HG02938 (cell line): Measurements from ENCODE around the gene IP6K2.

Source experiments
- ATAC-seq: cut with Tn5 transposase; IDR thresholded peaks from one replicate; pipeline ENCODE4 v1.9.1; 2021; ENCODE audit warnings: mild to moderate bottlenecking, moderate library complexity; ENCODE audit not compliant: unreplicated experiment

The IP6K2 gene

DNA sequence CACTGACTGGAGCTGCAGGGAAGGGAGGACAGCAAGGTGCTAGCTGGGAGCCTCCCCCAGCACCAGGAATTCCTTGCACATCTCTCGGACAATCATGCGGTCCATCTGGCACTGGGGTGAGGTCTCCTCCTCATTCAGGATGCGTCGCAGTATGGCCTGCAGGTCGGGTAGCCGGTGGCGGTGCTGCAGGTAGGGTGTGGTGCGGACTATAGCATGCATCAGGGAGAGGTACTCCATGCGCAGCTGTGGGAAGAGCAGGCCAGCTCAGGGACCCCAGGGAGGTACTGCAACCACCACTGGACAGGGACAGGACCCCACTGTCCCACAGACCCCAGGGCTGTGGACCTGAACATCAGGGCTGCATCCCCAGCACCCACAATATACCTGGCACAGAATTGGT, 42.5 kb downstream of the IP6K2 start:
- ATAC-seq = no peak

DNA sequence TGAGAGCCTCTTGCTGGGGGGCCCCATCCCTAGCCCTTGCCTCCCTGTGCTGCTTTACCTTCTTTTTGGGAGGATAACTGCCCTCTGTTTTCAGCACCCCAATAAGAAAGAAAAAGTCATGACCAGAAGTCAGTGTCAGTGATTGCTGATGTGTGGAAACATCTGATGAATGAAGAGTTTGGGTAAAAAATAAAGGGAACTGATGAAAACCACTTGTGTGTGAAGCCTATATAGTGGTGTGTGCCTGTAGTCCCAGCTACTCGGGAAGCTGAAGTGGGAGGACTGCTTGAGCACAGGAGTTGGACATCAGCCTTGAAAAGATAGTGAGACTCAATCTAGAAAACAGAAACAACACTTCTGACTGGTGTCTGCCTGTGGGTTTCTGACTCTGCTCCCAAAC, 44.5 kb downstream of the IP6K2 start:
- ATAC-seq = no peak

- ATAC-seq = no peak
Observed at GRCh38 chr3:48664929-48665328, 52.1 kb downstream of the IP6K2 start.

GRCh38 chr3:48664313-48664644, 52.7 kb downstream of the IP6K2 start:
- ATAC-seq = no peak

- peak; percentile 89 for ATAC-seq
Observed at GRCh38 chr3:48663489-48664312, 53.3 kb downstream of the IP6K2 start.

GRCh38 chr3:48662753-48663488, 54.1 kb downstream of the IP6K2 start, which contains the start of gene CELSR3:
Gene CELSR3 (minus strand): TSS chr3:48662886. CDS start chr3:48662634, 252 bp downstream.
- ATAC-seq = no peak

- ATAC-seq = no peak
Observed at GRCh38 chr3:48662145-48662752, 54.8 kb downstream of the IP6K2 start.

- ATAC-seq = no peak
Observed at GRCh38 chr3:48661501-48662144, 55.4 kb downstream of the IP6K2 start.

GRCh38 chr3:48660800-48661400, 56.1 kb downstream of the IP6K2 start:
- ATAC-seq = no peak

DNA sequence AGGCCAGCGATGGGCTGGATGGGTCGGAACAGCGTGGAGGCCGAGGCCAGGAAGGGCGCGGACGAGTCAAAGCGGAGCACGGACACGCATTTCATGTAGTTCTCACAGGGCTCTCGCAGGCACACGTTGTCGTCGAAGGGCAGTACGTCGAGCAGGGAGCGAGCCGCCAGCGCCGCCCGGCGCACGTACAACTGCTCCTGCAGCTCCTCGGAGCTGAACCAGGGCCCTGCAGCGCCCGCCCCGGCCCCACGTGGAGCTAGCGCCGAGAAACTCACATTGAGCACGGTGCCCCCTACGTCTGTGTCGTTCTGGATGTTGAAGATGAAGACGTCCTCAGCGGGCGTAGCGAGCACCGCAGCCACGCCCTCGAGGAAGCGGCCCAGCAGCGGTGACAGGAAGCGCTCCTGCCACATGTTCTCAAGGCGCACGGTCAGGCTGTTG, 60.2 kb downstream of the IP6K2 start:
- ATAC-seq = no peak

DNA sequence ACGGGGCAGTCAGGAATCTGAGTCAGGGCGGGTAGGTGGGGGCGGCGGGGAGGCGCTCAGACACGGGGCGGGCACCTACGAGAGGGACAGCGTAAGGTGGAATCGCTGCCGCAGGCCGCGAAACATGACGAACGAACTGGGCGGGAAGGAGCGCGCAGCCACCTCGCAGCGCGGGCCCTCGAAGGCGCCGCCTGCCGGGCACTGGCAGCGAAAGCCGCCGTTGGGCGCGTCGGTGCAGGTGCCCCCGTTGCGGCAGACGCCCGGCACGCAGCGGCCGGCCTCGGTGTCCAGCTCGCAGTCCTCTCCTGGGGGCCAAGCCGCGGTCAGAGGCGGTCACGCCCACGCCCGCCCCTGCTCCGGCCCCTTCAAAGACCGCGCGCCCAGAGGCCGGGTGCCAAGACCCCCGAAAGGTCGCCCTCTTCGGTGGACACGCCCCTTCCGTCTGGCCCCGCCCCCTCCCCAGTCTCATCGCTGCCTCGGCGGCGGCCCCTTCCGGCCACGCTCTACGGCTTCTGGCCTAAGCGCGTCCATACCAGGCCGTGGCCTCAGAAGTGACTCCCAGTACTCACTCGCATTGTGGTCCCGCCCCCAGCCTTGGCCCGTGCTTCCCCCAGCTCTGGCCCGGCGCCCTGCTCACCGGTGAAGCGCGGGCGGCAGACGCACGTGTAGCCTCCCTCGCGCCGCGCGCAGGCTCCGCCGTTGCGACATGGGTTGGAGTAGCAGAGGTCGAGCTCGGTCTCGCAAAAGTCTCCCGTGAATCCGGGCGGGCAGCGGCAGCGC, 60.8 kb downstream of the IP6K2 start:
- ATAC-seq = peak; percentile 50

DNA sequence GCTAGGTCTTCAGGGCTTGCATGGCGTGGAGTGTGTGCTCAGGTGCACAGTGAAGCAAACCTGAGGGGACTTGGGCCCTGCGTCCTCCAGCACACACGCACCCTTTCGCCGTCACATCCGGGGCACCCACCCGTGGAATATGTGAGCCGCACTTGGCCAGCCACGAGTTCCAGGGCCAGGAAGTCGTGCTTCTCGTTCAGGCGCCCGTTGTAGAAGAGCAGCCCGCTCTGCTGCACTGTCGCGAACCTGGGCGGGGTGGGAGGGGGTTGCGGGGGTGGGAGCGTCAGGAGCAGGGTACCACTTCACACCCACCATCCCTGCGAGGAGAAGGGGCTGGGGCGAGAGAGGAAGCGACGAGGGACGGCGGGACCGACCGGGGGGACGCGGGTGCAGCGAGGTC, 61.4 kb downstream of the IP6K2 start:
- no peak for ATAC-seq

GRCh38 chr3:48655063-48655462, 62.0 kb downstream of the IP6K2 start:
- ATAC-seq = no peak

DNA sequence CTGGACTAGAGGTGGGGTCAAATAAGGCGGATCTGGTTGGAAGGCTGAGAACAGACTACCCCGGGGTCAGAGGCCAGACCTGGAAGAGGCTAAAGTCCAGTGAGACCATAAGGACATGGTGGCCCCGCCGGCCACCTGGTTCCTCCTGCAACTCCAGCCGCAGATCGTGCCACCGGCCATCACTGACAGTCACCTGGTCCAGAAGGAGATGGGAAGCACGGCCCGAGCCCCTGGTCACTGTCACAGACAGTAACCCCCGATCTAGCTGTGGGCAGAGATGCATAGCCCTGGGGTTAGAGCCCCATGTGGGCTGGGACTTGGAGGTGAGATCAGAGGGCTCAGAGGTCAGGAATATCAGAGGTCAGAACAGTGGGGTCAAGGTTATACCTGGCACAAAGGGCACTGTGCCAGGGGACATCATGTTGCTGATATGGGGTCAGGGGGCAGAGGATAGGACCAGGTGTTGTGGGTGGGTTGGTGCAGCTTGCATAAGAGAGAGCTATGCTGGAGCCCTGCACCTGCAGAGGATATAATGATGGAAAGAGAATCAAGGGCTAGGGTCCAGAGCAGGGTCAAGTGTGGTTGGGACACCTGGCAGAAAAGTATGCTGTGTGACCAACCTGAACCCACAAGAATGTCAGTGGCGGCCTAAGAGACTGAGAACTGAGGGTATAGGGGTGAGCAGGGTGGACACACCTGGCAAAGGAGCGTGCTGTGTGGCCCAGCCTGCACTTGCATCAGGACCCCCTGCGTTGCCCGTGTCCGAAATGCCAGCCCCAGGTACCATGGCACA, 63.9 kb downstream of the IP6K2 start:
- no peak for ATAC-seq

GRCh38 chr3:48651771-48652170, 65.2 kb downstream of the IP6K2 start:
- ATAC-seq = no peak

DNA sequence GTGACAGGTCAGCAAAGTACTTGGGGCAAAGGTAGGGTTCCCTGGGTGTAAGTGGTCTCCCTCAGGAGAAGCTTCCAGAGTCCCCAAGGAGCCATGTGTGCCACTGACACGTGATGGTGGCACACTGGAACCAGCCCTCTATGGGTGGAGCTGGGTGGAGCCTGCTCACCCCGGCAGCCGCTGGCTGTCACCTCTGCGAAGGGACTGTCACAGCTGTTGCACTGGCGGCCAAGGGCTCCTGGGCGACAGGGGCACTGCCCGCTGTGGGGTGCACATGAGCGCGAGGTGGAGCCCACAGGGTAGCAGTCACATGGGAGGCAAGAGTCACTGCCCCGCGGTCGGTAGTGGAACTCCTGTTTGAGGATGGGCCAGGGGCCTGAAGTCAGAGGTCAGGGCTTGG, 66.3 kb downstream of the IP6K2 start:
- no peak for ATAC-seq

GRCh38 chr3:48648188-48648850, 68.7 kb downstream of the IP6K2 start:
- ATAC-seq = no peak

DNA sequence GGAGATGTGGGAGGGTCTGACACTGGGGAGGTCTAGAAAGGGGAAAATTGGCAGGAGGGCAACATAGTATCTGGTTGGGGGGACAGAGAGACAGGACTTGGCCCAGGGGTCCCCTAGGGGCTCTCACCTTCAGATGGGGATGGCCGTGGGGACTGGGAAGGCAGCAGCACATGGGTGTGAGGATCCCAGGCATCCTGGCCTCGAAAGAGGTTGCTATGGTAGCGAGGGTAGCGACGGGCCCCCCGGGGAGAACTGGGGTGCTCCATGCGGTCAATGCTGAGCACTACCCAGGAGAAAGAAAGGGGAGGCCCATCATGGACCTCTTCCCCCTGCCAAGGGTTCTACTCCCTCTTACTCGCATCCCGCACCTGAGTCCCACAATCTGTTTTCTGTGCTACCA, 69.3 kb downstream of the IP6K2 start:
- ATAC-seq = no peak
